HepG2 (cell line): ENCODE data around the gene PCBP1. TPM values are rescaled to one million over a fixed set of nuclear protein-coding genes. Genes with fewer than 3 reads are reported as not detected.

Experiments used
- AFF4 ChIP-seq: sonication (generic); formaldehyde crosslinking; IDR thresholded peaks from 2 replicates; pipeline ENCODE4 v1.4.0; 2020; ENCODE audit warnings: missing genetic modification reagents
- HES4 ChIP-seq: sonication (generic); formaldehyde crosslinking; IDR thresholded peaks from 2 replicates; pipeline ENCODE4 v1.9.0; 2021; ENCODE audit warnings: mild to moderate bottlenecking, missing genetic modification reagents, borderline replicate concordance
- ISX ChIP-seq: sonication (generic); formaldehyde crosslinking; conservative IDR thresholded peaks from 2 replicates; pipeline ENCODE4 v1.5.0; 2020; ENCODE audit warnings: missing genetic modification reagents
- KDM4B ChIP-seq: sonication (generic); formaldehyde crosslinking; IDR thresholded peaks from 2 replicates; pipeline ENCODE4 v1.4.0; 2020; ENCODE audit warnings: missing genetic modification reagents
- KLF12 ChIP-seq: sonication (generic); formaldehyde crosslinking; IDR thresholded peaks from 2 replicates; pipeline ENCODE4 v1.4.0; 2020; ENCODE audit warnings: missing genetic modification reagents, borderline replicate concordance
- MAFF ChIP-seq: IDR thresholded peaks from 2 replicates; pipeline ENCODE4 v1.6.1; 2011; ENCODE audit warnings: low read depth, low read length, improper control_type of control experiment
- NR2F1 ChIP-seq, 2 experiments: fragments of 450-650 bp in 1 of 2; formaldehyde crosslinking in 1 of 2; IDR thresholded peaks; 2 replicates each; pipeline versions ENCODE4 v1.5.0 to v1.6.1; 2016 to 2020; ENCODE audit warnings: mild to moderate bottlenecking in 1 of 2, missing compliant biosample characterization in 1 of 2, missing genetic modification reagents in 1 of 2, moderate library complexity in 1 of 2
- PATZ1 ChIP-seq: sonication (generic); formaldehyde crosslinking; IDR thresholded peaks from 2 replicates; pipeline ENCODE4 v1.4.0; 2020; ENCODE audit warnings: missing genetic modification reagents
- POLR2G ChIP-seq: fragments of 200-400 bp; formaldehyde crosslinking; IDR thresholded peaks from 2 replicates; pipeline ENCODE4 v1.6.1; 2018; ENCODE audit warnings: mild to moderate bottlenecking, low read depth, low read length, moderate library complexity
- SIN3B ChIP-seq: fragments of 150-350 bp; IDR thresholded peaks from 2 replicates; pipeline ENCODE4 v1.6.1; 2014; ENCODE audit warnings: low read length
- TFDP1 ChIP-seq: IDR thresholded peaks from 2 replicates; pipeline ENCODE4 v1.6.1; 2016; ENCODE audit warnings: missing compliant biosample characterization, missing genetic modification reagents, borderline replicate concordance
- TMF1 ChIP-seq: sonication (generic); formaldehyde crosslinking; IDR thresholded peaks from 2 replicates; pipeline ENCODE4 v1.8.1; 2022; ENCODE audit warnings: low read depth, missing genetic modification reagents
- ZBTB44 ChIP-seq: sonication (generic); formaldehyde crosslinking; IDR thresholded peaks from 2 replicates; pipeline ENCODE4 v1.4.0; 2020; ENCODE audit warnings: missing genetic modification reagents
- ZNF333 ChIP-seq: sonication (generic); formaldehyde crosslinking; IDR thresholded peaks from 2 replicates; pipeline ENCODE4 v1.4.0; 2020; ENCODE audit warnings: mild to moderate bottlenecking, missing genetic modification reagents, borderline replicate concordance
- ZNF431 ChIP-seq: sonication (generic); formaldehyde crosslinking; IDR thresholded peaks from 2 replicates; pipeline ENCODE4 v1.9.0; 2022; ENCODE audit warnings: missing genetic modification reagents, low read depth, mild to moderate bottlenecking, borderline replicate concordance
- ZNF44 ChIP-seq: sonication (generic); formaldehyde crosslinking; IDR thresholded peaks from 2 replicates; pipeline ENCODE4 v1.5.1; 2020; ENCODE audit warnings: mild to moderate bottlenecking, missing genetic modification reagents
- ZNF484 ChIP-seq: sonication (generic); formaldehyde crosslinking; IDR thresholded peaks from 2 replicates; pipeline ENCODE4 v1.5.1; 2020; ENCODE audit warnings: mild to moderate bottlenecking, low read depth, missing genetic modification reagents, borderline replicate concordance
- ZNF850 ChIP-seq: sonication (generic); formaldehyde crosslinking; conservative IDR thresholded peaks from 2 replicates; pipeline ENCODE4 v1.9.0; 2021; ENCODE audit warnings: mild to moderate bottlenecking, missing genetic modification reagents
- polyA plus RNA-seq, 8 experiments: library from polyadenylated mRNA; depleted of rRNA in 3 of 8; stranded (reverse) in 7 of 8; unstranded in 1 of 8; fragments of >200 nt; fragmentation: Illumina TruSeq in 4 of 8; extraction: Trizol in 4 of 8; gene quantifications; 2 replicates each; pipeline versions ENCODE4 v1.2.1 to v1.2.3, GENCODE V29; 2011 to 2016; ENCODE audit warnings: low read depth in 4 of 8, missing spikeins in 1 of 8, mixed read lengths in 1 of 8; ENCODE audit not compliant: insufficient read depth in 1 of 8
- total RNA-seq, 5 experiments: library from RNA; depleted of rRNA; stranded (reverse); fragments of >200 nt; fragmentation: Illumina TruSeq; extraction: Trizol; gene quantifications; 2 replicates each; pipeline ENCODE4 v1.2.3, GENCODE V29; 2016; ENCODE audit warnings: low read depth in 1 of 5

PCBP1 gene
- total and polyA plus RNA-seq, 2 of the 13 experiments (the other 11 are each of a cell fraction or from before 2014, with no cell fraction given): 32.0 to 137 TPM

GRCh38 chr2:70132244-70133126 lies 45.2 kb downstream of the PCBP1 start (continued):
- TF ChIP-seq PATZ1 (no peak), ZNF484 (no peak), ZNF333 (no peak), ISX (CRISPR knock-in tag) (0 out of 2 replicates have a peak, but pooled peaks have one; percentile 24), KDM4B (CRISPR knock-in tag) (no peak), POLR2G (peak; percentile 91), ZNF431 (CRISPR knock-in tag) (0 out of 2 replicates have a peak, but pooled peaks have one; percentile 59), MAFF (peak; percentile 41), NR2F1 (CRISPR knock-in tag; IDR thresholded peaks at IDR 0.05) (no peak), AFF4 (no peak; the same call in 1 of the 2 replicates), SIN3B (no peak), ZBTB44 (CRISPR knock-in tag) (no peak), TMF1 (CRISPR knock-in tag) (no peak), HES4 (CRISPR knock-in tag) (no peak), ZNF850 (no peak), TFDP1 (0 out of 2 replicates have a peak, but pooled peaks have one; percentile 10), ZNF44 (CRISPR knock-in tag) (no peak), KLF12 (no peak)
